HG02840 (cell line): ENCODE measurements around the gene NUPR1.
"Not testable (repeated sequence)": the region's sequence is repeated elsewhere in the genome, so short reads cannot be mapped to it uniquely, and the experiment has no call there.

ENCODE experiments used
- ATAC-seq: cut with Tn5 transposase; IDR thresholded peaks from one replicate; pipeline ENCODE4 v1.9.1; 2021; ENCODE audit warnings: mild to moderate bottlenecking, moderate library complexity, moderate number of reproducible peaks; ENCODE audit not compliant: unreplicated experiment, low FRiP score

Gene NUPR1

DNA sequence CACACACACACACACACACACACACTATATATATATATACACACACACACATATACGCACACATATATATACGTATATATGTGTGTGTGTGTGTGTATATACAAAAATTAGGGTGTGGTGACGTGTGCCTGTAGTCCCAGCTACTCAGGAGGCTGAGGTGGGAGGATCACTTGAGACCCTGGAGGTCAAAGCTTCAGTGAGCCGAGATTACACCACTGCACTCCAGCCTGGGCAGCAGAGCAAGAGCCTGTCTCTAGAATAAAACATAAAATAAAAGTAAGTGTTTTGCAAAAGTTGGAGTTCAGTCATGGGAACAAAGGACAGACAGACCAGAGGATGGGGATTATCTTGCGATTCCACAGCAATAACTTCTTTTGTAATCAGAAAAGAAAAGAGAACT lies 10.8 kb downstream of the NUPR1 start:
- no peak for ATAC-seq

DNA sequence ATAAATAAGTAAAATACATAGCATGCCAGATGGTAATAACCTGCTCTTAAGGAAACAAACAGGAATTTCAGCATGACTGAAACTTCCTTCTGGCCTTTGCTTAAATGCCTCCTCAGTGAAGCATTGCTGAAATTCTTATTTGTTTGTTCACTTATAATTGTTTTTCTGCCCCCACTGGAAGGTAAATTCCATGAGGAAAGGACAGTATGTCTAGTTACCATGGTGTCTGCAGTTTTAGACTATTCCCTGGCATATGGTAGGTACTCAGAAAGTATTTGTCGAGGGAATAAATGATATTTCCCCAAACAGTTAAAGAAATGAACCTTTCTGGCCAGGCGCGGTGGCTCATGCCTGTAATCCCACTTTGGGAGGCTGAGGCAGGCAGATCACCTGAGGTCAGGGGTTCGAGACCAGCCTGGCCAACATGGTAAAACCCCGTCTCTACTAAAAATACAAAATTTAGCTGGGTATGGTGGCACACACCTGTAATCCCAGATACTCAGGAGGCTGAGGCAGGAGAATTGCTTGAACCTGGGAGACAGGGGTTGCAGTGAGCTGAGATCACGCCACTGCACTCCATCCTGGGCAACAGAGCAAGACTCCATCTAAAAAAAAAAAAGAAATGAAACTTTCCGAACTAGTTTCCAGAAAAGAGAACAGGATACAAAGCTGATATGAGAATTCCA lies 11.5 kb downstream of the NUPR1 start:
- ATAC-seq: not testable (repeated sequence)

GRCh38 chr16:28526201-28527099 lies 12.3 kb downstream of the NUPR1 start:
- ATAC-seq: no peak

DNA sequence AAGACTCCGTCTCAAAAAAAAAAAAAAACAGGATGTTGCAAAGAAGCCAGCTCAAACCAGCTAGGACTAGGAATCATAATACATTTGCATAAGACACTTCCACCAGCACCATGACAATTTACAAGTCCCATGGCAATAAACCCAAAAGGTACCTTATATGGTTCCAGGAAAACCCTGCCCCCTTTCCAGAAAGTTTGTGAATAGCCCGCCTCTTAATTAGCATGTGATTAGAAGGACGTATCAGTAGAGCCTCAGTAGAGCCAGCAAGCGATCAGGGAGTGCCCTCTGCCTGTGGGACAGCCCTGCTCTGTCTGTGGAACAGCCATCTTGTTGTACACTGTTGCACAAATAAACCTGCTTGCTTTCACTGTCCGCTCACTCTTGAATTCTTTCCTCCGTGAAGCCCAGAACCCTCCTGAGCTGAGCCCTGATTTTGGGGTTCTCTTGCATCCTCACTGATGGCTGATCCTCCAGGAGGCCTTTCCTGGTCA lies 14.0 kb downstream of the NUPR1 start:
- ATAC-seq: no peak

- ATAC-seq: no peak
These were observed 16.0 kb downstream of the NUPR1 start for GRCh38 chr16:28522792-28523191.

- ATAC-seq: no peak
These were observed 17.3 kb downstream of the NUPR1 start for GRCh38 chr16:28521436-28521835.

DNA sequence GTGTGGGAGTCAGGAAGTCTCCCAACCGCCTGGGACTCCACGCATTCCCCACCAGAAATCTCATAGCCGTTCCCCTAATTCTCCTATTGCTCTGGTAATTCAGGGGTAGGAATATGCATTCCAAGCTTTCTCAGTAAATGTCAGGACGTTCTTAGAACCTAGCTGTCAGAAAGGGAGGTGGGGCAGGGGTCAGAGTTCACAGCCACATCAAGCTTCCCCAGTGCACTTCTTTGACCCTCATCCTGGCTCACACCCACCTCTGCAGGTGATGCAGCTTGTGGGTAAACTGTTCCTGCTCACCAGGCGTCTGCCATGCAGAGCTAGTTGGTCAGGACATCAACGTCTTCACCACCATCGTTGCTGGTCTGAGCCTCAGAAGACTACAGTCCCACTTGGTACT lies 18.1 kb downstream of the NUPR1 start:
- no peak for ATAC-seq

DNA sequence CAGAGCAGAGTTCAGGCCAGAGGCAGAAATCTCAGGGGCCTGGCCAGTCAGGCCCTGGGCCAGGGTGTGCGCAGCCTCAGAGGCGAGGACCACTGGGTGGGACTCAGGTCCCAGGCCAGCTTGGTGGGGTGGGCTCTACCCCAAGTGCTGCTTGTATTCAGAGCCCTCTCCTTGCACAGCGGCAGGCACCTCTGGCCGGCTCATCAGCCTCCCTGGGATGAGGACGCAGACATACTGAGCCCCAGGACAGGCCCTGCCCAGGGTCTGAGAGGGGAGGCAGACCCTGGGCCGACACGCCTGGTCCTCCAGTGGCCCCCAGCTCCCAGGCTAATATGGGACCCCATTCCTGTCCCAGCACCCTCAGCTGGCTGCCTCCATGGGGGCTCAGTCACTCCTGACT lies 24.5 kb downstream of the NUPR1 start:
- ATAC-seq: no peak

GRCh38 chr16:28513484-28514181 lies 25.1 kb downstream of the NUPR1 start:
- ATAC-seq: no peak

DNA sequence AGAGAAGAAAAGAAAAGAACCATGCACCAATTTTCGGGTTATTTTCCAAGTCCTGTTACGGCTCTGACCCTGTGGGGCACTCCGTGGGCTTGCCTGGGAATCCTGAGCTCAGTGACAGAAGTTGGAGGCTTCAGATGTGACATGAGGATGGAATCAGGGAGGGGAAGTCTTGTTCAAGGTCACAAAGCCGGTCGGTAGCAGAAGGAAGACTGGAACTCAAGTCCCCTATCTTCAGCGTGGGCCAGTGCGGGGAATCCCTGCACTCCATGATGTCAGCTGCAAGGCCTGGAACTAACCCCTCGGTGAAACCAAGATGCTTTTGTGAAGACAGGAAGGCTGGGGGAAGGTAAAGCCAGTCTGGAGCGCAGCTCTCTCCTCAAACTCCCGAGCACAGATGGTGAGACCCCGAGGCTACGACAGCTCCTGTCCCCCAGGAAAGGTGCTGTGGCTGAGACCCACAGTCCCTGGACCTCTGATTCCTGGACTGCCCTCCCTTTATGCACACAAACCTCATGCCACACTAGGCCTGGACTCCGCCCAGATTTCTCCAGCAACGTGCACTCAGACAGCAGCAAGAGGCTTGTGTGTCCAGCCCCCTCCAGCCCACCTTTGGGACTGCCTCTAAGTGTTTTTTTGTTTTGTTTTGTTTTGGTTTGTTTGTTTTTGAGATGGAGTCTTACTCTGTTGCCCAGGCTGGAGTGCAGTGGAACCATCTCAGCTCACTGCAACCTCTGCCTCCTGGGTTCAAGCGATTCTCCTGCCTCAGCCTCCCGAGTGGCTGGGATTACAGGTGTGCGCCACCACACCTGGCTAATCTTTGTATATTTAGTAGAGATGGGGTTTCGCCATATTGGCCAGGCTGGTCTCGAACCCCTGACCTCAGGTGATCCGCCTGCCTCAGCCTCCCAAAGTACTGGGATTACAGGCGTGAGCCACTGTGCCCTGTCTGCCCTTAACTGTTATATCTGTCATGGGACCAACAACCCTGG lies 26.7 kb downstream of the NUPR1 start:
- no peak for ATAC-seq

DNA sequence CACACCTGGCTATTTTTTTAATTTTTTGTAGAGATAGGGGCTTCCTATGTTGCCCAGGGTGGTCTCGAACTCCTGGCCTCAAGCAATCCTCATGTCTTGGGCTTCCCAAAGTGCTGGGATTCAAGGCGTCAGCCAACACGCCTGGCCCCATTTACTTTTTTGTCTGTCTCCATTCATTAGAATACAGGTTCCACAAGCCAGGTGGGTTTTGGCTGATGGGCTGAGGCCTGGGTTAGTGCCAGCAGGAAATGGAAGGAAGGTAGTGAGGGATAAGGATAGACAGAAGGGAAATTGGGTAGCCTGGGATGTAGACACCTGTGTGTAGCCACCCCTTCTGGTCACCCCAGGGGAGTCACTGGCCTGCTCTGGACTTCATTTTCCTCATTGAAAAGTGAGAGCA lies 27.7 kb downstream of the NUPR1 start:
- no peak for ATAC-seq

DNA sequence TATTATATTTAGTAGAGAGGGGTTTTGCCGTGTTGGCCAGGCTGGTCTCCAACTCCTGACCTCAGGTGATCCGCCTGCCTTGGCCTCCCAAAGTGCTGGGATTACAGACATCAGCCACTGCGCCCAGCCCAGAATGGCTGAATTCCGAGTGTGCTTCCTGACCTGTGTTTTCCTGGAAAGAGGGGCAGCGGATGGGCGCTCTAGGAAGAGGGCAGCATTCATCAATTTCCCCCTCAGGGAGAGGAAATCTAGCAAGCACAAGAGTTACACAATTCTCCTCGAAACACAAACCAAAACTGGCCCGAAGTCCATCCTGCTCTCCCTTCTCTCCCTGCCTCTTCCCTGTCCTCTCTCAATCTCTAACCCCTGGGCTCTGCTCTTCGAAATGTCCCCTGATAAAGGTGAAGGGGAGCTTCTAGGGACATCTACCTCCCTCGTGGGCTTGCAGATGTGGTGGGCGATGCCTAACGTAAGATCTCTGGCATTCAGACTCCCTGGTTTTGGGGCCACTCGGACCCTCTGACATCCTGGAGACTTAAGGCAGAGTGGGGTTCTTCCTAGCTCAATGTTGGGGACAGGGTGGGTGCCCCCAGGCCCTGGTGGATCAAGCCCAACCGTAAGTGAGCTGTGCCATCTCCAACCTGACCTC lies 33.2 kb downstream of the NUPR1 start:
- ATAC-seq: no peak

DNA sequence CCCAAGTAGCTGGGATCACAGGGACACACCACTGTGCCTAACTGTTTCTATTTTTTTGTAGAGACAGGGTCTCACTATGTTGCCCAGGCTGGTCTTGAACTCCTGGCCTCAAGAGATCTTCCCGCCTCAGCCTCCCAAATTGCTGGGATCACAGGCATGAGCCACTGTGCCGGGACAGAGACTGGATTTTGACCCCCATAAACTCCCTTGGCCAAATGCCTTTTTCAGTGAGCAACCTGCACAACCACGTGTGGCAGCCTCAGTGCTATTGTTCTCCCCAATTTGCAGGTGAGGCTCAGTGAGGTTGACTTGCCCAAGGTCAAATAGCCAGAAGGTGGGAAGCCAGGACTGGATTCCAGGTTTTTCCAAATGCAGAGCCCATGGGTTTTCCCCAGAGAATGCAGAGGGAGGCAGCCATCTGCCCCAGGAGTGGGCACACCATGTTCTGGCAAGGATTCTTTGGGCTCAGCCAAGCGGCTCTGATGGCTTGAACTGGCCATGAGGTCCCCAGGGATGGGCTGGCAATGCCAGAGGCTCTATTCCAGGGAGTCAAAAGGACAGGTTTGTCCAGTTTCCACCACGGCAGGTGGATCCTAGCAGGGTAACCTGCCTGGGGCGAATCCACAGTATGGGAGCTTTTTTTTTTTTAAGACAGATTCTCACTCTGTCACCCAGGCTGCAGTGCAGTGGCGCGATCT lies 33.9 kb downstream of the NUPR1 start:
- ATAC-seq: no peak

- no peak for ATAC-seq
These were observed 35.1 kb downstream of the NUPR1 start for GRCh38 chr16:28503470-28504259.

DNA sequence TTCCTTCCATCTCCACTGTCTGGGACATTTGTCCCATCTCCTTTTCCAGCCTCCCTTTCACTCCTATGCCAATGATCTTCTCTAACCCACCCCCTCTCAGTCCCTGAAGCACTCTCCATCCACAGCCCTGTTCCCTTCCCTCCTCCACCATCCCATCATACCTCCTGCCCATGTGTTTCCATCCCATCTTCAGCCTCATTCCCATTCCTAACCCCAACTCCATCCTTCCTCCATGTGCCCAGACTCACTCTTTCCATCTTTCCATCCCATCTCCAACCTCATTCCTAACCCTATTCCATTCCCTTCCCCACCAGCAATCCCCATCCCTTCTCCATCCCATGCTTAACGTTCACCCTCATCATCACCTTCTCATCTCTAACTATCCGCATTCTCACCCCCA lies 36.5 kb downstream of the NUPR1 start:
- no peak for ATAC-seq

DNA sequence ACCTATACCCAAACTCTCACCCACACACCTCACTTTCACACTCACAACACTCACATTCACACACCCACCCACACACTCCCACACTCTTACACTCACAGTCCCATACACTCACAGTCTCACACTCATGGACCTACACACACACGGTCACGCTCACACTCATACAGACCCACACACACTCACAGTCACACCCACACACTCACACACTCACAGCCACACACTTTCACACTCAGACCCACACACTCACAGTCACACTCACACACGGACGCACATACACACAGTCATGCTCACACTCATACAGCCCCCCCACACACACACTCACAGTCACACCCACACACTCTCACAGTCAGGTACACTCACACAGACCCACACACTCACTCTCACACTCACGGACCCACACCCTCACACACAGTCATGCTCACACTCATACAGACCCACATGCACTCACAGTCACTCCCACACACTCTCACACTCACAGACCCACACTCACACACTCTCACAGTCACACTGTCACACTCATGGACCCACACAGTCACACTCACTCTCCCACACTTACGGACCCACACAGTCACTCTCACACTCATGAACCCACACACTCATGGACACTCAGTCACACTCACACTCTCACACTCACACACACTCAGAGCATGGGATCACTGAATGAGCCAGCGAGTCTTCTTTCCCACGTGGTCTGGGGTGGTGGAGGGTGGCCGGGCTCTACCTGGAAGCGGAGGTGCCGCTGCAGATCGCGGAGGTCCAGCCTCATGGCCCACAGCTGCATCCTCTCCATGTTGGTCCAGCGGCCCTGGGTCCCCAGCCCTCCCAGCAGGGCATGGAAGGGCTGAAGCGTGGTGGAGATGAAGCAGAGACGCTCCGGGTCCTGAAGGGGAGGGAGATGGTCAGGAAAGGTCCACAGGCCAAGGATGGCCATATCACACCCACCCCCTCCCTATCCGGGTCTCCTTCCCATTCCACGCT lies 37.2 kb downstream of the NUPR1 start:
- no peak for ATAC-seq
